Activated CD4-positive, alpha-beta T cell treated with anti-CD3 and anti-CD28 coated beads for 4 hours (primary cell): ENCODE data around the gene CAGE1.

ENCODE experiments used
- DNase-seq, 2 donors: peaks; one replicate each; pipeline ENCODE4 v3.0.0-alpha.2; 2020

Gene CAGE1

DNA sequence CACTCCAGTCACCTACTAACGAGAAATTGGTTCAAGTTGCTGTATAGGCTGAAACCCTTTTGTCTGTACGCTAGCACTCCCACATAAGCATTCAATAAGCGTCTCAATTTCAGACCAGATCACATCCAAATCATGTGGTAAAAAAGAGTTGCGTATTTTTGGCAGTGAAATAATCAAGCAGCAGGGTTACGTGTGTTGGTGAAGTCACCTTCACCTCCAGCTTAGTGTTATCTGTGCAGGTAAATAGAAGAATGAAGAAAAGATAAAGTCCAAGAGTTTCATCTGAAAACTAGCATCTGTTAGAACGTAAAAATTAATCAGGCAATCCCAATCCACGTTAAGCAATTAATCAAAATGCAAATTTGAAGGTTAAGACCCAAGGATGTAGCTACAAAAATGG is 87.8 kb downstream of the CAGE1 start:
- DNase-seq, result no peak

DNA sequence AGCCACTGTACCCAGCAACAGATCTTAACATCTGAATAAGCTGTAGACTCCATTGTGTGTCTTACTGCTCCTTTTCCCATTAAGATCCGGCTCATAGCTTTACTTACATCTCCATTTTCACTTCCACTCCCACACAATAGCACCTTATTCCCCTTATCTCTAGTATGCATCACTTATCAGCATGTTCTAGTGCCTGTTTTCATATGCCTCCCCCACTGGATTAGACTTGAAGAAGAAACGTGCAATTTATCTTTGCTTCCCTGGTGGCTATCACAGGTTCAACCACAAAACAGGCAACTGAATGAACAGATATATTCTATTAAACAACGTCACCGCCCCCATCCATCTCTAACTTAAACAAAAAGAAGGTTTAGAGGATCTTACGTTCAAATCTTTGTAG is 88.6 kb downstream of the CAGE1 start:
- no peak for DNase-seq

DNA sequence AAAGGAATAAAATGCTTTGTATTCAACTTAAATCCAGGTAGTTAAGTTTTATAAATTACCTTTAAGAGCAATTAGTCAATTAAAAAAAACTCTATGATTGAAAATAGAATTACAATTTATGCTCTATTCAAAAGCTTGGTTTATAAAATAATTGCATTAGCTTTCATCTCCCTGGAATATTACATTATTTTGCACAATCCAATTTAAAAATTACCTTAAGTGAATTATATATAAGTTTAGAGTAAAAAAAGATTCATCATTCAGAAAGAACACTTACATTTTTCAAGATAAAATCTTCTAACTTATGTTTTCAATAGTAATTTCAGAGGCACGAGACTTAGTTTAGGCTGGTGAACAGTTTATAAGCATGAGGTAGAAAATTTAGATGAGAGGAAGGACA is 91.4 kb downstream of the CAGE1 start:
- no peak for DNase-seq

DNA sequence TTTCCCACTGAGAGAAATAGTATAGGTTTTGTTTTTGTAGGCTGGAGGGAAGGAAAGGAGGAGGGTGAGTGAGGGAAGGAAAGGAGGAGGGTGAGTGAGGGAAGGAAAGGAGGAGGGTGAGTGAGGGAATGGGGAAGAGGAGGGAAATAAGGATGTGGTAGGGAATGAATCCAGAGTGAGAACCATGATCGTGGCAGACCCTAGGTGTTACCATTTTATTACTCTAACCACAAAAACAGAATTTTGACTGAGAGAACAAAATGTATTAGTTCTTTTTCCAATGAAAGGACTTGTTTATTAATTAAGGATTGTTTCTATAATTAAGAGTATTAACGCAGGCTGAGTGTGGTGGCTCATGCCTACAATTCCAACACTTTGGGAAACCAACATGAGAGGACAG is 92.9 kb downstream of the CAGE1 start:
- no peak for DNase-seq

DNA sequence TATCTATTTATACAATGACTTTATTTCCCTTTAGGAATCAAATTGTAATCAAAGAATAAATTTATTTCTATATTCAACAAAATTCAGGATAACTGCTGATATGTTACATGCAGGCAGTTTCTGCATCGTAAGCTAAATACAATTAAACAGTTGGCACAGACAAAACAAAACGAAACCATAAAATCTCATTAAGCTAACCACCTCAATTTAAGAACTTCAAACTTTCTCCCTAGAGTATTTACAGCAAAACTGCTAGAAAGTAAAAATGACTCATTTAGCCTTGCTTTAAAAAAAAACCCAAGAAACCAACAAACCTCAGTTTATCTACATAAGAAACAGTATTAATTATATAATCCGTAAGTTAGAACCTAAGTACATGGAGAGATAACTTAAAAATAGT is 93.6 kb downstream of the CAGE1 start:
- DNase-seq, result no peak

DNA sequence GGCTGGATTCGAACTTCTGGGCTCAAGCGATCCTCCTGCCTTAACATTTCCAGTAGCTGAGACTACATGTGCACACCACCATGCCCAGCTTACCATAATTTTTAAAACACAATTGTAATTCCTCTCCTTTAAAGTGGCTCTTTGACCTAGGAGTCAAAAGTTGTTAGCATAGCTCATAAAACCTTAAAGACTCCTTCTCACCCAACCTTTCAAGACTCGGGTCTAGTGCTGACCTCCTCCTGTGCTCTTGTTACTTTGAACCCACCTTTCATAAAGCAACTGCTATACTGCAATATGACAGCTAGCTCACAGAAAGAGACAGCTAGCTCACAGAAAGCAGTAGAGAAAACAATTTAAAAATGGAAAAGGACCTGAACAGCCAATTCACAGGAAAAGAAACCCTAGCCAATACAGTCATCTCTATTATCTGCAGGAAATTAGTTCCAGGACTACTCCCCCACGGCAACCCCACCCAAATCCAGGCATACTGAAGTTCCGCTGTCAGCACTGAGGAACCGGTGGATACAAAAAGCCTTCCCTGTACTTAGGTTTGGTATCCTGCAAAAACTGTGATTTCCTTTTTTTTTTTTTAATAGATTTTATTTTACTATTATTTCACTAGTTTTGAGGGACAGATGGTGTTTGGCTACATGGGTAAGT is 96.8 kb downstream of the CAGE1 start:
- no peak for DNase-seq

DNA sequence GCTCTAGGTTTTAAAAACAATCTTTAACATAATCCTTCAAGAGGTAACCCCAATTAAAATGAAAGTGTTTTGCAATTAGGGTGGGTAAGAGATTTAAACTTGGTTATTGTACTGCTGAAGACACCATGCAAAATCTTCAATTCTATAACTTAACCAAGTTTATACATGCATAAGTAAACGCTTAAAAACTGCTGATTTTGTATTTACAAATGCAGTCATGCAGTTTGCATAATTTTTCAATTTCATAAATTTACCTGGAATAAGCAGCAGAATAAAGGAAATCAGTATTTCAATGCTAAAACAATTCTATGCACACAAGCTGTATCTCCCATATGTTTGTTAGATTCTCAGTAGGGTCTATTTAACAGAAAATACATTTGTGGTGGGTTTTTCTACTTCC is 99.5 kb downstream of the CAGE1 start:
- no peak for DNase-seq

DNA sequence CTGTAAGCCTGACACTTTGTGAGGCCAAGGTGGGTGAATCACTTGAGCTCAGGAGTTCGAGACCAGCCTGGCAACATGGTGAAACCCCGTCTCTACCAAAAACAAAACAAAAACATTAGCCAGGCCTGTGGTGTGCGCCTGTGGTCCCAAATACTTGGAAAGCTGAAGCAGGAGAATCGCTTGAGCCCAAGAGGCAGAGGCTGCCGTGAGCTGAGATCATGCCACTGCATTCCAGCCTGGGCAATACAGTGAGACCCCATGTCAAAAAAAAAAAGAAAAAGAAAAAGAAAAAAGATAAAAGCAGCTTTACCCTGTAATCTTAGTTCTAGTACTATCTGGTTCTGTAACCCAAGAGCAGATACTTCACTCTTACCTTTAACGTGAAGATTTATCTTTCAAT is 104.1 kb downstream of the CAGE1 start:
- no peak for DNase-seq

DNA sequence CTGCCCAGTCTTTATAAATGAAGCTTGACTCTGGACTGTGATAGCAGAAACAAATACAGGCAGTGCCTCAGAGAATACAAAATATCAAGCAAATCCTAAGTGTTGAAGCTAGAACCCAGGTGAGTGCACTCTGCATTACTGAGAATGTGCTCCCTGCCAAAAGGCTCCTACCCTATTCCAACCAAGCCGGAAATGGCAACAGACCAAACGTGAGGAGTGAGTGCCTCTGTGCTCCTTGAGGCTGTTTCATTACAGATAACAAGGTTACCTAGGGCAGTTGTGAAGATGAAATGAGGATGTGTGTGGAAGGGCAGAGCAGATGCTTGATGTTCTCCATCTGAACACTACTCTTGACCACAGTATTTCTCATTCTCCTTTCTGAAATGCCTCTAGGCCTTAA is 105.9 kb downstream of the CAGE1 start:
- no peak for DNase-seq

DNA sequence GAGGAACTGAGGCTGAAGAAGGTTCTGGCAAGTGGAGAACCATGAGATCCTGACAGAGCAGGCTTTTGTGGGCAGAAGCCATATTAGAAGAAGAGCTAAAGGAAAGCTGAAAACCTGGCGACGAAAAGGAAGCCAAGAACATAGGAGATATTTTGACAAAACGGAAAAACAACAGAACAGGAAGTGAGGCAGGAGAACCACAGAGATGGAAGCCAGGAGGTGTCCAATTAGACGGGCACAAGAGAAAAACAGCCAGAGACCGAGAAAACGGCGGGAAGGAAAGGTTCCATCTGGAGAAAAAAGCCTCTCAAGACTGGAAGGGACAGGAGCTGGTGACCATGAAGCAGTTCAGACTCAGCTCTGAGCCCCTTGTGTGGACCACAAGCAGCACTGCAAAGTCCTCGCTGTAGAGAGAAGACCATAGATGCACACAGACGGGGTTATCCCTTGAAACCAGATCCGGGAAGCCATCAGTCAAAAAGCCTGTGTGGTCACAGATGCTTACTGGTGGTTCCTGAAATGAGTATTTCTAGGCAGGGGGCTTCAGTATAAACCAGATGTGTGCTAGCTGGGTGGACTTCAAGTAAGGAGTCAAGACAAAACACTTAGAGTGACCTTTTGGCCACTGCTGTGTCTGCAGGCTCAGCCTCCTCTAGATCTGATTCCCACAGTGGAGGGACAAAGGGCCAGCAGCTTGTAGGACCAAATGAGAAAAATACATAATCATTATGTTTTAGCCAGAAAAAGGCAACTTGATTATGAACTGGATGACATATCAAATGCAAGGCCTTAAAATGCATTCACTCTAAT is 107.2 kb downstream of the CAGE1 start:
- no peak for DNase-seq
